CD4-positive, CD25-positive, alpha-beta regulatory T cell (primary cell): ENCODE data around the gene PAK6. TPM values are rescaled to one million over a fixed set of nuclear protein-coding genes. Genes with fewer than 3 reads are reported as not detected.

Experiments used
- ATAC-seq, 2 donors: fragments of 150-1000 bp; cut with Tn5 transposase; one replicate each; pipeline ENCODE4 v1.10.0; 2021; ENCODE audit warnings: low read depth in 2 of 2, moderate number of reproducible peaks in 2 of 2, moderate library complexity in 1 of 2
- DNase-seq, 3 donors: peaks; one replicate each; pipeline versions ENCODE4 v3.0.0 to v3.0.0-alpha.2; 2012 to 2022; ENCODE audit warnings: mixed read lengths in 1 of 3
- H3K27ac ChIP-seq: one replicate; pipeline ENCODE4 v1.7.0; 2013; ENCODE audit warnings: mild to moderate bottlenecking, low read length; ENCODE audit not compliant: insufficient read depth, poor library complexity, severe bottlenecking
- H3K27me3 ChIP-seq: one replicate; pipeline ENCODE4 v1.7.0; 2013; ENCODE audit warnings: low read length; ENCODE audit not compliant: control insufficient read depth, insufficient read depth
- H3K36me3 ChIP-seq: one replicate; pipeline ENCODE4 v1.7.0; 2013; ENCODE audit warnings: mild to moderate bottlenecking, low read length, moderate library complexity; ENCODE audit not compliant: control insufficient read depth, insufficient read depth
- H3K4me1 ChIP-seq: 2 replicates; pipeline ENCODE4 v1.7.0; 2013; ENCODE audit warnings: mild to moderate bottlenecking, low read length; ENCODE audit not compliant: insufficient read depth, control insufficient read depth, poor library complexity, severe bottlenecking
- H3K4me3 ChIP-seq: one replicate; pipeline ENCODE4 v1.7.0; 2013; ENCODE audit warnings: low read depth, mild to moderate bottlenecking, low read length, moderate library complexity
- H3K9me3 ChIP-seq, 2 experiments: 1 replicate in 1 of 2; 2 replicates in 1 of 2; pipeline ENCODE4 v1.7.0; 2013; ENCODE audit warnings: low read length in 2 of 2, mild to moderate bottlenecking in 1 of 2, moderate library complexity in 1 of 2; ENCODE audit not compliant: control insufficient read depth in 2 of 2
- H3K27ac Mint-ChIP-seq, 3 donors: one replicate each; pipeline ENCODE4 v1.8.0; 2020 to 2022; ENCODE audit warnings: mild to moderate bottlenecking in 3 of 3, mixed read lengths in 3 of 3, moderate library complexity in 2 of 3
- H3K27me3 Mint-ChIP-seq: one replicate; pipeline ENCODE4 v1.8.0; 2022; ENCODE audit warnings: mild to moderate bottlenecking, mixed read lengths
- H3K36me3 Mint-ChIP-seq: one replicate; pipeline ENCODE4 v1.8.0; 2020; ENCODE audit warnings: mixed read lengths
- H3K4me1 Mint-ChIP-seq, 4 donors: one replicate each; pipeline ENCODE4 v1.8.0; 2020 to 2022; ENCODE audit warnings: mixed read lengths in 4 of 4, mild to moderate bottlenecking in 1 of 4
- H3K4me3 Mint-ChIP-seq, 4 donors: one replicate each; pipeline ENCODE4 v1.8.0; 2020 to 2022; ENCODE audit warnings: mild to moderate bottlenecking in 4 of 4, mixed read lengths in 4 of 4, moderate library complexity in 3 of 4
- H3K9me3 Mint-ChIP-seq, 7 donors: one replicate each; pipeline ENCODE4 v1.8.0; 2020 to 2022; ENCODE audit warnings: mixed read lengths in 7 of 7, mild to moderate bottlenecking in 3 of 7, moderate library complexity in 2 of 7
- polyA plus RNA-seq, 4 donors: library from polyadenylated mRNA; unstranded; fragments of 300-500 nt; fragmentation: Illumina TruSeq; gene quantifications; one replicate each; pipeline ENCODE4 v1.2.3, GENCODE V29; 2021
- total RNA-seq: library from RNA; stranded (reverse); gene quantifications from one replicate; pipeline ENCODE4 v1.2.3, GENCODE V29; 2022

PAK6 gene
- total and polyA plus RNA-seq, 5 donors from 2014 or later = not detected

DNA sequence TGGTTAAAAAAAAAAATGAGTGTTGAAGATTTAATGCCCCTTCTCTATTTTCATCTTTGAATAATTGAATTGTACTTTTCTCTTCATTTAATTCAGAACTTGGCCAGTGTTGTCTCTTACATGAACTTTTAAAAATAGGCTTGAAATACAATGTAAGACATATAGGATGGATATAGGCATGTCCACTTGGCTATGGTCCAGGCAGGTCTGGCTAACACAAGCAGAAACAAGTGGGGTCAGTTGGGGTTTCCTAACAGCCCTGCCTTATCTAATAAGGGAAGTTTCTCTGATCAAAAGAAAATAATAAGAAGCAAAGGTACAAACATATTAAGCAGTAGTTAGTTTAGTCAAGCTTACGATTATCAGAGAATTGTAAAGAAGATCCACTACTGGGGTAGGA, 19.1 kb upstream of the PAK6 start:
- no peak for ATAC-seq
- Mint-ChIP-seq H3K4me3 (no peak overlapping the region), H3K36me3 (no peaks in the 10 kb centered on the region), H3K27ac (peak overlapping the region in 1 of 3 donors; percentile 18), H3K4me1 (peaks cover 0 to 7% (median 0%) of the 10 kb centered on the region in 4 donors), H3K9me3 (peaks cover 0 to 1% (median 0%) of the 10 kb centered on the region in 7 donors), H3K27me3 (no peaks in the 10 kb centered on the region)
- Histone ChIP-seq H3K9me3 (no peaks in the 10 kb centered on the region), H3K4me1 (no peaks in the 10 kb centered on the region), H3K27me3 (no peaks in the 10 kb centered on the region), H3K27ac (no peak overlapping the region), H3K4me3 (no peak overlapping the region), H3K36me3 (no peaks in the 10 kb centered on the region)
- no peak for DNase-seq

DNA sequence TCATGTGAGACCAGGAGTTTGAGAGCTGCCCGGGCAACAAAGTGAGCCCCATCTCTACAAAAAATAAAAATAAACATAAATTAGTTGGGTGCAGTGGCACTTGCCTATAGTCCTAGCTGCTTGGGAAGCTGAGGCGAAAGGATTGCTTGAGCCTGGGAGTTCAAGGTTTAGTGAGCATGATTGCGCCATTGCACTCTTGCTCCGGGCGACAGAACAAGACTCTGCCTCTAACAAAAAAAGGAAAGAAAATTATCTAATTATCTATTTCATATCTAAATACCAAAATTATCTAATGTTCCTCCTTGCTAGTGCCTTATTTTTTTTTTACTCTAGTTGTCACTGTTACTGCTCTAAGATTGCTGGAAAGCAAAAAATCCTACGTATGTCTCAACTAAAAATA, 16.7 kb upstream of the PAK6 start:
- no peak overlapping the region for H3K4me3 Mint-ChIP-seq
- H3K27ac Mint-ChIP-seq = no peak overlapping the region
- H3K9me3 Mint-ChIP-seq = peaks cover 0 to 1% (median 0%) of the 10 kb centered on the region in 7 donors
- Histone ChIP-seq H3K27me3 (no peaks in the 10 kb centered on the region), H3K4me3 (no peak overlapping the region), H3K9me3 (no peaks in the 10 kb centered on the region), H3K4me1 (peaks cover 3% of the 10 kb centered on the region), H3K36me3 (no peaks in the 10 kb centered on the region), H3K27ac (no peak overlapping the region)
- H3K36me3 Mint-ChIP-seq = no peaks in the 10 kb centered on the region
- DNase-seq (no peak), ATAC-seq (no peak)
- H3K27me3 Mint-ChIP-seq = no peaks in the 10 kb centered on the region
- peaks cover 3 to 19% (median 8%) of the 10 kb centered on the region in 4 donors for H3K4me1 Mint-ChIP-seq

DNA sequence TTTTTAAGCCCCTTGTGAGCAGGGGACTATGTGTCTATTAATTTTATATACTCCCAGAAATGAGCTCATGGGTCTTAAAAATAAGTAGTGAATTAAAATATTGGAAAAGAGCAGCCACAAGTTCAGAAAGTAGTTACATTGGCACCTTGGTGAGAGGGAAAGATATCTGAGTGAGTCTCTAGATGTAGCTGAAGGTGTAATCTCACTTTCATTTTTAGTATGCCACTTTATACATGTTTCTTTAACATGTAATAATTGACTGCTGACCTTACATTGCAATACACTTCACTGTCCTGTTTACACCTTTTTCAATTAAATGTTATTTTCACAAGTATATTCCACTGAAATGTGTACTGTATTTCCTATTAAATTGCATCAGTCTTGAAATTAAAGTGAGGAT, 12.1 kb upstream of the PAK6 start:
- H3K36me3 Mint-ChIP-seq = no peaks in the 10 kb centered on the region
- H3K27me3 ChIP-seq = no peaks in the 10 kb centered on the region
- no peaks in the 10 kb centered on the region for H3K27me3 Mint-ChIP-seq
- H3K27ac Mint-ChIP-seq = no peak overlapping the region
- H3K9me3 Mint-ChIP-seq = peaks cover 0 to under 1% (median 0%) of the 10 kb centered on the region in 7 donors
- no peak overlapping the region for H3K27ac ChIP-seq
- H3K4me1 ChIP-seq = peaks cover 3% of the 10 kb centered on the region
- no peaks in the 10 kb centered on the region for H3K9me3 ChIP-seq
- DNase-seq (peak in 1 of 3 donors; percentile 31), ATAC-seq (no peak)
- peaks cover 3 to 18% (median 11%) of the 10 kb centered on the region in 4 donors for H3K4me1 Mint-ChIP-seq
- H3K36me3 ChIP-seq = no peaks in the 10 kb centered on the region
- H3K4me3 Mint-ChIP-seq = no peak overlapping the region
- peak overlapping the region; percentile 38 for H3K4me3 ChIP-seq

DNA sequence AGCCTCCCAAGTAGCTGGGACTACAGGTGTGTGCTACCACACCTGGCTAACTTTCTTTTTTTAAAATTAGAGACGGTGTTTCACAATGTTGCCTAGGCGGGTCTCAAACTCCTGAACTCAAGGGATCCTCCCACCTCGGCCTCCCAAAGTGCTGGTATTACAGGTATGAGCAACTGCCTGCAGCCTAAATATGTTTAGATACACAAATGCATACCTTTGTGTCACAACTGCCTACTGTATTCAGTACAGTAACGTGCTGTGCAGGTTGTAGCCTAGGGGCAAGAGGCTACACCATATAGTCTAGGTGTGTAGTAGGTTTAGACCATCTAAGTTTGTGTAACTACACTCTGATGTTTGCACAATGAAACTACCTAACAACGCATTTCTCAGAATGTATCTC, 9.5 kb upstream of the PAK6 start:
- Mint-ChIP-seq H3K4me1 (peaks cover 3 to 18% (median 11%) of the 10 kb centered on the region in 4 donors), H3K9me3 (no peaks in the 10 kb centered on the region), H3K36me3 (no peaks in the 10 kb centered on the region), H3K27ac (peak overlapping the region in 1 of 3 donors; percentile 32), H3K4me3 (no peak overlapping the region), H3K27me3 (no peaks in the 10 kb centered on the region)
- Histone ChIP-seq H3K9me3 (no peaks in the 10 kb centered on the region), H3K27me3 (no peaks in the 10 kb centered on the region), H3K27ac (no peak overlapping the region), H3K36me3 (no peaks in the 10 kb centered on the region), H3K4me1 (peaks cover 3% of the 10 kb centered on the region), H3K4me3 (no peak overlapping the region)
- DNase-seq (no peak), ATAC-seq (no peak)

DNA sequence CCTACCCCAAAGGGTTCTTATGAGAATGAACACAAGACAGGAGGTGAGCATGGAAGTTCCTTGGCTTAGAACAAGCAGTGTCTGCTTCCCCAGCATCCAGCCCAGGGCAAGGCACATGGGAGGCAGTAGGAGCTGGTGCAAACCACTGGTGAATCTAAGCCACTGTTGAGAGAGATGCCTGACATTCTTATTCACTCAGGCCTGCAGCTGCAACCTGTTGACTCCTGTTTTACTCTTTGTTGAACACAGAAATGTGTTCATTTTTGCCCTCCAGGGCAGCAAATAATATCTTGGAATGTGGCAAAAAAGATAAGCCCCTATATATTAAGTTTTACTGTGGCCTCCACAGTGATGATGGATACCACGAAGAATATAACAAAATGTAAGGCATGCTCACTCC, 8.9 kb upstream of the PAK6 start:
- Histone ChIP-seq H3K27ac (no peak overlapping the region), H3K27me3 (no peaks in the 10 kb centered on the region), H3K36me3 (no peaks in the 10 kb centered on the region), H3K4me1 (peaks cover 3% of the 10 kb centered on the region), H3K4me3 (no peak overlapping the region), H3K9me3 (no peaks in the 10 kb centered on the region)
- no peak for ATAC-seq
- no peaks in the 10 kb centered on the region for H3K9me3 Mint-ChIP-seq
- DNase-seq = no peak
- H3K27me3 Mint-ChIP-seq = no peaks in the 10 kb centered on the region
- H3K4me3 Mint-ChIP-seq = peak overlapping the region in 1 of 4 donors; percentile 43
- peaks cover 3 to 16% (median 10%) of the 10 kb centered on the region in 4 donors for H3K4me1 Mint-ChIP-seq
- peak overlapping the region in 1 of 3 donors; percentile 32 for H3K27ac Mint-ChIP-seq
- H3K36me3 Mint-ChIP-seq = no peaks in the 10 kb centered on the region

DNA sequence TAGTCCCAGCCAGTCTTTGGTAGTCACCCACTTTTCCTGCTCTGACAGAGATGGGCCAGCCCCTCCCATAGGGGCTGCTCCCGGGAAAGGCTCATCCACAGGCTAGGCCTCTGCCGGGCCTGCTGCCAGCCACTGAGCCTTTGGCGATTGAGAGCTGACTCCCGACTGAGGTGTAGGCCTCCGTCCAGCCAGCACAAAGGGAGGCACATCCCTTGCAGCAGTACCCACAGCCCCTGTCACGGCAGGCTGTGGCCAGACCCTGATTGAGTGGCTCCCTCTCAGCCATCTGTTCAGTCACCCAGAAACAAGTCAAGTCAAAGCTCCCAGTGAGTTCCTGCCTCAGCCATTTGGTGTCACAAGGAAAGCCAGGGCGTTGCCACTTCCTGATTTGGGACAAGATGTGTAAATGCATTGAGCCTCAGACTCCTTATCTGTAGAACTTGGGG, 6.2 kb upstream of the PAK6 start:
- H3K9me3 ChIP-seq = no peaks in the 10 kb centered on the region
- no peaks in the 10 kb centered on the region for H3K27me3 ChIP-seq
- H3K4me3 ChIP-seq = no peak overlapping the region
- H3K4me1 ChIP-seq = no peaks in the 10 kb centered on the region
- no peaks in the 10 kb centered on the region for H3K9me3 Mint-ChIP-seq
- no peak overlapping the region for H3K4me3 Mint-ChIP-seq
- H3K27ac Mint-ChIP-seq = no peak overlapping the region
- H3K36me3 Mint-ChIP-seq = no peaks in the 10 kb centered on the region
- H3K4me1 Mint-ChIP-seq = no peaks in the 10 kb centered on the region
- H3K27me3 Mint-ChIP-seq = peaks cover under 1% of the 10 kb centered on the region
- H3K27ac ChIP-seq = no peak overlapping the region
- no peaks in the 10 kb centered on the region for H3K36me3 ChIP-seq
- ATAC-seq = no peak
- no peak for DNase-seq

DNA sequence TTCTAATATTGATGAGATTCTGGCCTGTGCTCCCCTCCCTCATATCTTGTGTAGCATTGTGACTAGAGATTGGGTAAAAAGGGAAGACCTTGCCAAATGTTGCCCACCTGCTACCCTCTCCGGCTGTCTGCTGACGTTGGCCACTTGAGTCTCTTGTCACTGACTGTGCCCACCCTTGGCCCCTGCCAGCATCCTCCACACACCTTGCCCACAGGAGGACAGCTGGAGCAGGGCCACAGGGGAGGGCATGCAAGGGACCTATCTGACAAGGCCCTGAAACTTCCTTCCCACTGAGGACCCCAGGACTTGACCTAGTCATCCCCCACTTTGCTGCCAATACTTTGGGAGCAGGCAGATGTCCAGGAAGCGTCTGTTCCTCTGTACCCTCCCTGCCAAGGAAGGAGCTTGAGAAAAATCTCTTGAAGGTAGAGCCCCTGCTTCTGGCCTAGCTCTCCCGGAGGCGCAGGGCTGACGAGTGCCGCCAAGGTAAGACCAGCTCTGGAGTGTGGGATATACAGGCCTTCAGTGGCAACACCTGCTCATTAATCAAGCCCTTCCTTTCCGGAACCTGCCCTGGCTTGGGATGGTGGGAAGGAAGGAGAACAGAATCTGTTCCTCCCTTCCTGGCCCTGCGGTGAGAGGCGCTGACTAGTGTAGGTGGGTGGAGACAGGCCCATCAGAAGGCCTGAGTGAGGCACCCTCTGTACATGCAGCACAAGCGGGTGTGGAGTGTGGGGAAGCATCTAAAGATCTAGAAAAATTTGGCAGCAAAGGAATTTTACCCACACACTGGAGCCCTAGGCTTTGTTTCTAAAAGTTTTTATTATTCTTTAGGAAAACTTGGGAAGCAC, 4.9 kb upstream of the PAK6 start:
- Mint-ChIP-seq H3K9me3 (no peaks in the 10 kb centered on the region), H3K36me3 (no peaks in the 10 kb centered on the region), H3K4me1 (peaks cover 0 to 7% (median 0%) of the 10 kb centered on the region in 4 donors), H3K27ac (no peak overlapping the region), H3K4me3 (no peak overlapping the region), H3K27me3 (peaks cover 14% of the 10 kb centered on the region)
- H3K4me3 ChIP-seq = no peak overlapping the region
- DNase-seq (no peak), ATAC-seq (no peak)
- peaks cover 3% of the 10 kb centered on the region for H3K4me1 ChIP-seq
- no peaks in the 10 kb centered on the region for H3K27me3 ChIP-seq
- H3K27ac ChIP-seq = no peak overlapping the region
- H3K36me3 ChIP-seq = no peaks in the 10 kb centered on the region
- H3K9me3 ChIP-seq = no peaks in the 10 kb centered on the region

DNA sequence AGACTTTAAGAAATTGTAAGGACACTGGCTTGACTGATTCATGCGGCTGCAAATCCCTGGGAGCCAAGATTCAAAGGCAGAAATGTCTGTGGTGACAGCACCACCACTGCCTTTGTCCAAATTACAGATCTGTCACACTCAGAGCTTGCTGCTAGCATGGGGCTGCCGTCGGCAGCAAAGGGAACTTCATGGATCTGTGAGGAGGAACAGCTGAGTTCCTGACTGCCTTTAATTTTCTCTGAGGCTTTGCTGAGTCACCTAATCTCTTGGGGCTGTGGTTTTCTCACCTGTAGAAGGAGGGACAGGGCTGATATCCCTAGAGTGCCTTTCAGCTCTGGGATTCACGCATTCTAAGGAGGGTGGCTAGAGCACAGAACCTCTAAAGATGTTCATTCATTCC, 4.1 kb upstream of the PAK6 start:
- no peak for ATAC-seq
- Histone ChIP-seq H3K4me3 (no peak overlapping the region), H3K27ac (no peak overlapping the region), H3K9me3 (no peaks in the 10 kb centered on the region), H3K4me1 (peaks cover 12% of the 10 kb centered on the region), H3K36me3 (no peaks in the 10 kb centered on the region), H3K27me3 (no peaks in the 10 kb centered on the region)
- H3K4me3 Mint-ChIP-seq = no peak overlapping the region
- peaks cover 19% of the 10 kb centered on the region for H3K27me3 Mint-ChIP-seq
- no peaks in the 10 kb centered on the region for H3K36me3 Mint-ChIP-seq
- H3K4me1 Mint-ChIP-seq = peaks cover 0 to 13% (median 2%) of the 10 kb centered on the region in 4 donors
- no peaks in the 10 kb centered on the region for H3K9me3 Mint-ChIP-seq
- H3K27ac Mint-ChIP-seq = no peak overlapping the region
- DNase-seq = no peak
